ENCODE measurements around the gene MAJIN. TPM values are rescaled to one million over a fixed set of nuclear protein-coding genes. Genes with fewer than 3 reads are reported as not detected.

Gene MAJIN
- total RNA-seq, 2 experiments from 2014 or later, result 0.15 to 0.33 TPM

- Mint-ChIP-seq H3K27ac (no peak overlapping the region), H3K4me3 (no peak overlapping the region), H3K27me3 (no peaks in the 10 kb centered on the region), H3K9me3 (no peaks in the 10 kb centered on the region), H3K4me1 (peaks cover 19% of the 10 kb centered on the region), H3K36me3 (ENCODE audit: low read depth) (no peaks in the 10 kb centered on the region)
- ChIA-PET CTCF (interaction anchor here (0.7 kb wide), 2 partner anchors 9 to 77 kb away, joined by 3 to 4 read pairs; no protein-coding TSS in a partner anchor), POLR2A (interaction anchor here (1.1 to 1.4 kb wide), 2 partner anchors 9 to 11 kb away, joined by 3 to 5 read pairs; partner anchors contain the start of gene ARL2)
- no peak for DNase-seq
Measured at GRCh38 chr11:65003282-65003681, 31.4 kb upstream of the MAJIN start.

- CTCF ChIA-PET, result interaction anchor here (0.7 kb wide), 3 partner anchors 9 to 584 kb away, joined by 3 to 4 read pairs (median 3); no protein-coding TSS in a partner anchor
- no peaks in the 10 kb centered on the region for H3K9me3 Mint-ChIP-seq
Measured at GRCh38 chr11:65002706-65003105, 30.8 kb upstream of the MAJIN start.

DNA sequence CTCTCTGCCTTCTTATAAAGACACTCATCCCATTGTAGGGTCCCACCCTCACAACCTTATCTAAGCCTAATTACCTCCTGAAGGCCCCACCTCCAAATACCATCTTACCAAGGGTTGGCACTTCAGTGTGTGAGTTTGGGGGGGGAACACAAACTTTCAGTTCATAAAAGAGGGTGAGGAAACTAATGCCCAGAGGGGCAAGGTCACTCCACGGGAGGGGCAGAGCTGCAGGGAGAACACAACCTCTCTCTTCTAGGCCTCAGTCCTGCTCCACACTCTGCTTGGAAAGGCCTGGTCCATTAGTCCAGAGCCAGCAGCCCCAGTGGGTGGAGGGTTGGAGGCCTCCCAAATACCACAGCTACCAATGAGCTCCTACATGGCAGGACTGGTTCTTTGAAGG is 27.6 kb upstream of the MAJIN start:
- Mint-ChIP-seq H3K9me3 (no peaks in the 10 kb centered on the region), H3K27ac (peak overlapping the region; percentile 85), H3K27me3 (no peaks in the 10 kb centered on the region), H3K4me1 (peaks cover 35% of the 10 kb centered on the region), H3K4me3 (no peak overlapping the region), H3K36me3 (ENCODE audit: low read depth) (no peaks in the 10 kb centered on the region)
- POLR2A ChIA-PET, result interaction anchor here (1.0 to 2.4 kb wide), 3 partner anchors 10 to 14 kb away, joined by 3 to 9 read pairs (median 5); partner anchors contain the start of gene ARL2
- CTCF ChIA-PET, result interaction anchor here (1.3 to 2.2 kb wide), 3 partner anchors 14 to 152 kb away, joined by 3 to 21 read pairs (median 4); partner anchors contain the start of gene ARL2
- no peak for DNase-seq

More at GRCh38 chr11:65002706-65003105, 30.8 kb upstream of the MAJIN start:
- no peaks in the 10 kb centered on the region for H3K36me3 Mint-ChIP-seq (ENCODE audit: low read depth)
- no peak overlapping the region for H3K4me3 Mint-ChIP-seq
- no peaks in the 10 kb centered on the region for H3K27me3 Mint-ChIP-seq
- DNase-seq, result no peak
- H3K27ac Mint-ChIP-seq, result no peak overlapping the region
- H3K4me1 Mint-ChIP-seq, result peaks cover 24% of the 10 kb centered on the region
- POLR2A ChIA-PET, result interaction anchor here (1.1 to 1.4 kb wide), 2 partner anchors 10 to 12 kb away, joined by 3 to 5 read pairs; partner anchors contain the start of gene ARL2

DNA sequence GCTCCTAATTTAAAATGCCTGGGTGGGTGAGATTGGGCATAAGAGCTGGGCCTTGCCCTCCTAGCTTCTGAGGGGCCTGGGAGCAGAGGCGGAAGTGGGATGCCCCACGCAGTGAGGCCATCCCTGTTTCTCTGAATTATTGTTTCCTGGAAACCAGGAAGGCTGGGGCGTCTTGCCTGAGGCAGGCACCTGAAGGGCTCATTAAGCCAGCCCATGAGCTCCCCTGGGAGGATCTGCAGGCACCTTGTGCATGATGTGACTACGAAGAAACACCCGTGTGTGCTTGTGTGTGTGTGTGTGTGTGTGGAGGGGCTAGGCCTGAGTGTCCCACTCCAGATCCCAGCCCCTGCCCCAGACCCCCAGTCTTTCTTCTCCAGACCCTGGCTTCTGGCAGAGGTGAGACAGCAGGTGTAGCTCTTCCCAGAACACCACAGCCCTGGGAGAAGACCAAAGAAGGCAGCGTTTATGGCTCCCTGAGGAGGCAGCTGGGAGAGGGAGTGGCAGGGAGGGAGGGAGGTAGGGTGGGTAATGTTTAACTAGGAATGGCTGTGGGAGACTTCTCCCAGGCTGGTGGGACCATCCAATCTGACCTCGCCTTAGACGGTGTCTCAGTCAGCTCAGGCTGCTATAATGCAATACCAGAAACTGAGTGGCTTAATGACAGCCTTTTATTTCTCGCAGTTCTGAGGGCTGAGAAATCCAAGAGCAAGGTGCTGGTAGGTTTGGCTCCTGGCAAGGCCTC is 27.0 kb upstream of the MAJIN start:
- Mint-ChIP-seq H3K4me3 (peak overlapping the region; percentile 63), H3K27ac (peak overlapping the region; percentile 85), H3K9me3 (no peaks in the 10 kb centered on the region), H3K27me3 (no peaks in the 10 kb centered on the region), H3K4me1 (peaks cover 35% of the 10 kb centered on the region), H3K36me3 (ENCODE audit: low read depth) (no peaks in the 10 kb centered on the region)
- ChIA-PET POLR2A (interaction anchor here (1.0 to 2.4 kb wide), 6 partner anchors 10 to 75 kb away, joined by 3 to 9 read pairs (median 4); partner anchors contain the start of genes ARL2, MAJIN, PPP2R5B and SAC3D1), CTCF (interaction anchor here (0.9 to 2.2 kb wide), 6 partner anchors 15 to 220 kb away, joined by 3 to 21 read pairs (median 3); partner anchors contain the start of genes ARL2 and SF1)
- peak; percentile 33 for DNase-seq

DNA sequence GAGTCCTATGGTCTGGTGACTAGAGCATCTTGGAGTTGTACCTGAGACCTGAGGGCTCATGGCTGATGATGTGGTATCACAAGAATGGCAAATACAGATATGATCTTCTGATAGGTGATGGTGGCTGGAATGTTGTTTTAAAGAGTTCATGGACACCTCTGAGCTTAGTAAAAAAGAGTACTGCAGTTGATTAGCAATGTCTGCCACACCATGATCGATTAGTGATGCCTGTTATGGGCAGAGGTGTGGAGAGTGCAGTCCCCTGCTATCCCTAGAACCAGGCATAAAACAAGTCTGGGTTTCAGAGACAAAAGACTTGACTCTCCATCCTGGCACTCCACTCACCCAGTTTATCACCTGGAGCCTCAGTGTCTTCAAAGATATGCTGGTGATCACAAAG is 26.2 kb upstream of the MAJIN start:
- peak; percentile 27 for DNase-seq
- H3K9me3 Mint-ChIP-seq, result no peaks in the 10 kb centered on the region
- peaks cover 35% of the 10 kb centered on the region for H3K4me1 Mint-ChIP-seq
- H3K4me3 Mint-ChIP-seq, result peak overlapping the region; percentile 63
- peak overlapping the region; percentile 85 for H3K27ac Mint-ChIP-seq
- no peaks in the 10 kb centered on the region for H3K27me3 Mint-ChIP-seq
- ChIA-PET POLR2A (interaction anchor here (1.0 to 2.4 kb wide), 5 partner anchors 9 to 74 kb away, joined by 3 to 9 read pairs (median 5); partner anchors contain the start of genes ARL2, MAJIN, PPP2R5B and SAC3D1), CTCF (interaction anchor here (0.9 to 2.2 kb wide), 6 partner anchors 15 to 220 kb away, joined by 3 to 21 read pairs (median 3); partner anchors contain the start of genes ARL2 and SF1)
- no peaks in the 10 kb centered on the region for H3K36me3 Mint-ChIP-seq (ENCODE audit: low read depth)

DNA sequence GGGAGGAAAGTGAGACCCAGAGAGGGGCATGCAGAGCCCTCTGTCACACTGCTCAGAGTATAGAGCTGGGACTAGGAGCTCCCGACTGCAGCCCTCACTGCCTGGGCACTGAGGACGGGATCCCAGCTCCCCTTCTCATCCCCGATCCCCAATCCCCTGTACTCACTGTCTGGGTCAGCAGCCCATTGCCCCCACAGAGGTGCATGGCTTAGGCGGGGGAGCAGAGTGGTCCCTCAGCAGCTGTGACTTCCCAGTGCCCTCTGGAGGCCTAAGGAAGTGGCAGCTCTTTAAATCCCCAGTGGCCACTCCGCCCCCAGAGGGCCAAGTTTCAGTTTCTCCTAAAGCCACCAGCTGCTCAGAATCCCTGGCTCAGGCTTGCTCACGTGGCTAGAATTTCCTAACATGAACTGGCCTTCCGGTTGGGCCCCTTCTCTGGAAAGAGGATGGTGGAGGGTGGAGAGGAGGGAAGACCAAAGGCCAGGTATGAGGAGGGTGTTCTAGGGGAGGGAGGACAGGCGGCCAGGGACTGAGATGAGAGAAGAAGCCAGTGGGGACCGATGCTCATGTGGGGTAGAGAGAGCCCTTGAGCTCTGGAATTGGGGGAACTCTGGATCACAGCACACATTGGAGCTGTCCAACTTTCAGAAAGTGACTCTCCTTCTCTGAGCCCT is 24.9 kb upstream of the MAJIN start, which contains the start of gene BATF2:
Gene BATF2, minus strand, starts transcription at position 262 of the 671 bp plus-strand sequence. Its CDS starts 57 bp downstream, at position 205.
- H3K27ac Mint-ChIP-seq, result peak within 1 kb of the TSS; percentile 1
- DNase-seq, result peak; percentile 25
- POLR2A ChIA-PET, result interaction anchor here (0.9 kb wide), 1 partner anchor 16 kb away, joined by 3 read pairs; no protein-coding TSS in a partner anchor

GRCh38 chr11:64996327-64996709 is 24.4 kb upstream of the MAJIN start:
- Mint-ChIP-seq H3K4me3 (peak overlapping the region; percentile 11), H3K36me3 (ENCODE audit: low read depth) (no peaks in the 10 kb centered on the region), H3K27me3 (no peaks in the 10 kb centered on the region), H3K4me1 (peaks cover 35% of the 10 kb centered on the region), H3K27ac (no peak overlapping the region), H3K9me3 (no peaks in the 10 kb centered on the region)
- ChIA-PET POLR2A (no interaction called here), CTCF (interaction anchor here (0.9 to 1.3 kb wide), 2 partner anchors 9 to 18 kb away, joined by 3 to 5 read pairs; partner anchors contain the start of gene ARL2)
- no peak for DNase-seq

More for the DNA sequence above, 24.9 kb upstream of the MAJIN start, which contains the start of gene BATF2:
- Mint-ChIP-seq H3K36me3 (ENCODE audit: low read depth) (no peaks in the 10 kb centered on the region), H3K4me1 (peaks cover 35% of the 10 kb centered on the region), H3K27me3 (no peaks in the 10 kb centered on the region), H3K4me3 (peak within 1 kb of the TSS; percentile 11), H3K9me3 (no peaks in the 10 kb centered on the region)
- CTCF ChIA-PET, result interaction anchor here (0.7 to 1.3 kb wide), 3 partner anchors 8 to 153 kb away, joined by 3 to 5 read pairs (median 3); partner anchors contain the start of genes ARL2 and CDC42BPG

GRCh38 chr11:64994318-64994717 is 22.4 kb upstream of the MAJIN start:
- no peaks in the 10 kb centered on the region for H3K36me3 Mint-ChIP-seq (ENCODE audit: low read depth)
- peaks cover 39% of the 10 kb centered on the region for H3K4me1 Mint-ChIP-seq
- no peaks in the 10 kb centered on the region for H3K9me3 Mint-ChIP-seq
- H3K27me3 Mint-ChIP-seq, result no peaks in the 10 kb centered on the region
- ChIA-PET POLR2A (interaction anchor here (1.2 to 1.3 kb wide), 2 partner anchors 17 to 146 kb away, joined by 3 read pairs; no protein-coding TSS in a partner anchor), CTCF (no interaction called here)
- H3K27ac Mint-ChIP-seq, result no peak overlapping the region
- DNase-seq, result no peak
- no peak overlapping the region for H3K4me3 Mint-ChIP-seq

GRCh38 chr11:64990222-64990923 is 18.5 kb upstream of the MAJIN start:
- Mint-ChIP-seq H3K36me3 (ENCODE audit: low read depth) (no peaks in the 10 kb centered on the region), H3K27me3 (no peaks in the 10 kb centered on the region), H3K9me3 (no peaks in the 10 kb centered on the region), H3K4me1 (peaks cover 18% of the 10 kb centered on the region), H3K4me3 (peak overlapping the region; percentile 19), H3K27ac (peak overlapping the region; percentile 27)
- ChIA-PET CTCF (interaction anchor here (2.1 kb wide), 1 partner anchor 24 kb away, joined by 6 read pairs; the partner anchor contains the start of gene ARL2), POLR2A (interaction anchor here (1.6 kb wide), 1 partner anchor 19 kb away, joined by 4 read pairs; the partner anchor contains the start of gene MAJIN)
- DNase-seq, result no peak

- CTCF ChIA-PET, result interaction anchor here (2.1 kb wide), 1 partner anchor 25 kb away, joined by 6 read pairs; the partner anchor contains the start of gene ARL2
- H3K36me3 Mint-ChIP-seq (ENCODE audit: low read depth), result no peaks in the 10 kb centered on the region
- no peak for DNase-seq
- H3K27ac Mint-ChIP-seq, result no peak overlapping the region
- POLR2A ChIA-PET, result interaction anchor here (1.4 kb wide), 1 partner anchor 10 kb away, joined by 5 read pairs; no protein-coding TSS in a partner anchor
- H3K4me1 Mint-ChIP-seq, result peaks cover 18% of the 10 kb centered on the region
- peaks cover 2% of the 10 kb centered on the region for H3K27me3 Mint-ChIP-seq
- no peak overlapping the region for H3K4me3 Mint-ChIP-seq
- H3K9me3 Mint-ChIP-seq, result no peaks in the 10 kb centered on the region
Measured at GRCh38 chr11:64989416-64989815, 17.5 kb upstream of the MAJIN start.

DNA sequence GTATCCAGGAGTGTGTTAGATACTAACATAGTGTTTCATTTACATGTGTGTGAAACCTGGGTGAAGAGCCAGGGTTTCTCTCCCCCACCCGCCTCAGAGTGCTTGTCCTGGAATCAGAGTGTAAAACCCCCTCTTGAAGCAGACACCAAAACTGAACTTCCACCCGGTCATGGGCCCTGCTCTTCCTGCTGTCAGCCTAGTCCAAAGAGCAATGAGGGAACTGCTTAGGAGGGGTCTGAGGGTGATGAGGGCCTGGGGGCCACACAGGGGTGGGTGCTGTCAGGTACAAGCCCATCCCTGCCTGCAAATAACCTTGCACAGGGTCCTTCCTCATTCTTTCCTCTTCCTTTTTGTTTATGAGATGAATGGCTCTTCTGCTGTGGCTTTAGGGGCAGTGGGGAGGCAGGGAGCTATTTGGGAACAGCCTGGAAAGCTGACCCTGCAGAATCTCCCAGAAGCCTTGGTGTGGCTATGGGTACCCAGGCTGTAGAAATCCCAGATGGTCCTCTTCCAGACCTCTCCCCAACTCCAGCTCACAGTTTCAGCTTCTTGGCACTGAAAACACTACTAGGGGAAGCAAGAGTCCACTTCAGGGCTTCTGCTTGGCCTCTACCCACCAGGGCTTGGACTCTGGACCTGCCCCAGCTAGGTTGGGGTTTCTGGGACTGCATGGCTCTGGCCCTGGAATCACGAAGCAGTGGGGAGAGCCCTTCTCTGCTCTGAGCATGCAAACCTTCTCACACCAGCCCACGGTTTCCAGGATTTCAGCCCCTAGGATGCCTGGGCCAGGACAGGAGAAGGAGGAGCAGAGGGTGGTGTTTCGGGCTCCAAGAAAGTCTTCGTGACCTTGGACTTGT is 16.3 kb upstream of the MAJIN start:
- no peak for DNase-seq
- POLR2A ChIA-PET, result interaction anchor here (1.4 kb wide), 1 partner anchor 11 kb away, joined by 5 read pairs; no protein-coding TSS in a partner anchor
- peaks cover 18% of the 10 kb centered on the region for H3K4me1 Mint-ChIP-seq
- CTCF ChIA-PET, result interaction anchor here (0.6 to 2.1 kb wide), 2 partner anchors 14 to 26 kb away, joined by 6 read pairs; partner anchors contain the start of gene ARL2
- no peak overlapping the region for H3K4me3 Mint-ChIP-seq
- no peak overlapping the region for H3K27ac Mint-ChIP-seq
- H3K36me3 Mint-ChIP-seq (ENCODE audit: low read depth), result no peaks in the 10 kb centered on the region
- no peaks in the 10 kb centered on the region for H3K9me3 Mint-ChIP-seq
- peaks cover 3% of the 10 kb centered on the region for H3K27me3 Mint-ChIP-seq
